ENCODE data around the gene CINP.

Gene CINP

GRCh38 chr14:102362545-102363181, at the start of gene CINP, which contains the start of gene TECPR2:
CINP (minus strand) TSS chr14:102362890; CDS start chr14:102362851, 39 bp downstream.
TECPR2 (plus strand) TSS chr14:102362941; CDS start chr14:102376722, 13,781 bp downstream.
- peak; percentile 91 for DNase-seq (ENCODE audit: low read depth)

- no peak for DNase-seq (ENCODE audit: low read depth)
Measured at GRCh38 chr14:102408724-102409123, 46.0 kb upstream of the CINP start.

GRCh38 chr14:102407258-102407657, 44.6 kb upstream of the CINP start:
- no peak for DNase-seq (ENCODE audit: low read depth)

GRCh38 chr14:102403028-102403427, 40.3 kb upstream of the CINP start:
- no peak for DNase-seq (ENCODE audit: low read depth)

DNA sequence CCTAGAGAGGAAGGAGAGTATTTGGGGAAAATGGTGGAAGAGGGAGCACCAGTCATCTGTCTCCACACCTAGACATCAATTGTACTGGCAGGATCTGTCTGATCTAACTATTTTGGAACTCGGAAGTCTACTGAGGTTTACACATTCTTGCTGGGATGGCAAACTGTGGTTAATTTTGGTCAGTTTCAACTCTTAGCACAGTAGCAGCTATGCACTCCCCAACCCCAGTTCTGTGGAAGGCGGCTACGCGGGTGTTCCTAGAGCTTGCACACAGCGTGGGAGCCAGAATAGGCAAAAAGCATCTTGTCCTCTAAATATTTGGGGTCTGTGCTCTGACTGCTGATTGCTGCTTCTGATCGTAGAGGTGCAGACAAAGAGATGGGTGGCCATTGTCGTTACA, 33.8 kb upstream of the CINP start:
- DNase-seq (ENCODE audit: low read depth), result no peak

GRCh38 chr14:102394717-102395375, 32.2 kb upstream of the CINP start:
- peak; percentile 76 for DNase-seq (ENCODE audit: low read depth)

DNA sequence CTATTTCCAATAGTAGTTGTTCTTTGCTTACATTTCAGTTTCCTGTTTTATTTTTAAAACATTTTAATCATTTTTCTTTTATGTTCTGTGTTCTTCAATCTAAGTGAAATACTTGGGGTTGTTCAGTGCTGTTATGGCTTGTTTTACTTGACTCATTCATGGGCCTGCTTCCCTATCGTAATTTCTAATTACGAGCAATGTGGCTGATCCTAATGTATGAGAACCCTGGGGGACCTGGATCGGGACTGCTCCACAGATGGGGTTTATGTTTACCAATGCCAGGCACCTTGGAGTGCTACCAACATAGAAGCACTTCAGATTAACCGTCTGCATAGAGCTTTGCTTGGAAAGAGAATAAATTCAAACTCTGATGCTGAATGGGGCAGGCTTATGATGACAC, 29.8 kb upstream of the CINP start:
- no peak for DNase-seq (ENCODE audit: low read depth)

DNA sequence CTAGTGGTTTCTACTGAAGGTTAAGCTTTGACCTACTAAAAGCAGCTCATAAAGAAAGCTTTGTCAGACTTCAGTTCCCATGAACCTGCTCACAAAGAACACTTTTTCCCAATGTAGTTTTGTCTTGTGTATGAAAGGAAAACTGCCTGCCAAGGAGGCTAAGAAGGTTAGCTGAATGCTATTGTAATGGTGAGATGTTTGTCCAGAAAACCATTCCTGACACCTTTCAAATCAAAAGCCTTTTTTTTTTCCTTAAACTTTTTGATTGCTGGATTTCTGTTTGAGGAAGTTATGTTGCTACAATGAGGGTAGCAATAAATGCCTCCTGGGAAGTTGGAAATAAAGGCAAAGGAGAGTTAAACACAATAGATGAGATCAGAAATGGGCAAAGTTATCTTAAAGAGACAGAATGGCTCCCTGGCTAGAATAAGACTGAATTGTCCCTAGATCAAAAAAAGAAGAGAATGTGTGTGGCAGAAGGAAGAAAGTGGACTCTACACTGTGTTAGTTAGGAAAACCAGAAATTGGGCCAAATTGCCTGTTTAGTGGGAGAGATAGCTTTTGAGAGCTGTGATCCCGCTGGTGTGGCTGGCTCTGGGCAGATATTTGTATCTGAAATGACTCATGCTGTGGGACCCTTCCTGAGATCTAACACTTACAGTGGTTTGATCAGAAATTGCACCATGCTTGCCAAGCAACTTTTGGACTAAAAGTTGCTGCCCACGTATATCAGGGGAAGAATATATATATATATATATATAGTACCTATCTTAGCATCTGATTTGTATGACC, 27.6 kb upstream of the CINP start:
- no peak for DNase-seq (ENCODE audit: low read depth)

GRCh38 chr14:102389246-102389645, 26.6 kb upstream of the CINP start:
- no peak for DNase-seq (ENCODE audit: low read depth)

- DNase-seq (ENCODE audit: low read depth), result no peak
Measured at GRCh38 chr14:102387086-102387485, 24.4 kb upstream of the CINP start.

- DNase-seq (ENCODE audit: low read depth), result no peak
Measured at GRCh38 chr14:102378830-102379229, 16.1 kb upstream of the CINP start.

DNA sequence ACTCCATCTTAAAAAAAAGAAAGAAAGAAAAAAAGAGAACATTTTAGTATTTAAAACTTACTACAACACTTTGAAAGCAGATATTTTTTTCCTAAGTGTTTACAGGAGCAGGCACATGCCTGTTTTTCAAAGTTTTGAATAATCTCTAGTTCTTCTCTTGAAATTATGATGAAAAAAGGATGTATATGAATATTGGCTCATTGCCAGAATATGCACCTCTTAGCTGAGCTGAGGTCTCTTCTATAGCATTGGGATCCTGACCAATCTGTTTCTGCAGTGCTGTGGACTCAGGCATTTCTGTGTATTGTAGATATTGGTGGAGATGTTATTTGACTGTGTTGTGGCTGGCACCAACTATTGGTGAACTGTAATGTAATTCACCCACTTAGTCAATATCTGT, 15.0 kb upstream of the CINP start:
- no peak for DNase-seq (ENCODE audit: low read depth)

DNA sequence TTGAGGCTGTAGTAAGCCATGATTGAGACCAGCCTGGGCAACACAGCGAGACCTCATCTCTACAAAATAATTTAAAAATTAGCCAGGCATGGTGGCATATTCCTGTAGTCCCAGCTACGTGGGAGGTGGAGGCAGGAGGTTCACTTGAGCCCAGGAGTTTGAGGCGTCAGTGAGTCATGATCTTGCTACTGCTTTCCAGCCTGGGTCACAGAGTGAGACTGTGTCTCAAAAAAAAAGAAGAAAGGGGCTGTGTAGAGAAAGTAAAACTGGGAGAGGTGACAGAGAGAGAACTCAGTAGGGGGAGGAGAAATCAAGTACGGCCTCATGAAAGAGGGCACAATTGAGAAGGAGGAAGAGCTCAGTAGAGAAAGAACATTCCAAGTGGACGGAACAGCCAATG, 12.4 kb upstream of the CINP start:
- no peak for DNase-seq (ENCODE audit: low read depth)

DNA sequence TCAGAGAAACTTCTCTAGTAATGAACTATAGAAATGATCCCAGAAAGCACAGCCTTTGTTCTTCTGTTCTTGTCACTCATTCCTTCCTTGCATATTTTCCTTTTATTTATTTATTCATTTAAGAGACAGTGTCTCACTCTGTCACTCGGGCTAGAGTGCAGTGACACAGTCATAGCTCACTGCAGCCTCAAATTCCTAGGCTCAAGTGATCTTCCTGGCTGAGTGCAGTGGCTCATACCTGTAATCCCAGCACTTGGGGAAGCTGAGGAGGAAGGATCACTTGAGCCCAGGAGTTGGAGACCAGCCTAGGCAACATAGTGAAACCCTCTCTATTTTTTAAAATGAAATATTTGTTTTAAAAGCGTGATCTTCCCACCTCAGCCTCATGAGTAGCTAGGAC, 11.6 kb upstream of the CINP start:
- DNase-seq (ENCODE audit: low read depth), result no peak

- DNase-seq (ENCODE audit: low read depth), result no peak
Measured at GRCh38 chr14:102373110-102373509, 10.4 kb upstream of the CINP start.

GRCh38 chr14:102371361-102371760, 8.7 kb upstream of the CINP start:
- peak; percentile 16 for DNase-seq (ENCODE audit: low read depth)

DNA sequence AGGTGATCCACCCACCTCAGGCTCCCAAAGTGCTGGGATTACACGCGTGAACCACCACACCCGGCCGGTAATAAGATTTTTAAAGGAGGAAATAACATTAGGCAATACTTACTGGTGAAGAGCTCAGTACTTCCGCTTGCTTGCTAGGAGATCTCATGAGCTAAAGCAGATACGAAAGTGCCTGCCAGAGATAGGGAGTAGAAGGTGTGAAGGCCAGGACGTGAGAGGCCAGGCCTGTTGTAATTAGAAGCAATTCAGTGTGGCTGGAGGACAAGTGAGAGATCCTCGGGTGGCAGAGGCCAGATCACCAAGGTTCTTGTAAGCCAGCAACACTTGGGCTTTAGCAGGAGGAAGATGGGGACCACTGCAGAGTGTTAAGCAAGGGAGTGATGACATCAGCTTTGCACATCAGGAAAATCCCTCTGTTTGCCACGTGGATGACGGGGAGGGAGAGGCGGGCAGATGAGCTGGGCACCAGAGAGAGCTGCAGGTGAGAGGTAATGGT, 7.7 kb upstream of the CINP start:
- peak; percentile 79 for DNase-seq (ENCODE audit: low read depth)

GRCh38 chr14:102363182-102363943, 673 bp upstream of the CINP start:
- DNase-seq (ENCODE audit: low read depth), result no peak

- DNase-seq (ENCODE audit: low read depth), result peak; percentile 18
Measured at GRCh38 chr14:102362084-102362483, 606 bp downstream of the CINP start.

DNA sequence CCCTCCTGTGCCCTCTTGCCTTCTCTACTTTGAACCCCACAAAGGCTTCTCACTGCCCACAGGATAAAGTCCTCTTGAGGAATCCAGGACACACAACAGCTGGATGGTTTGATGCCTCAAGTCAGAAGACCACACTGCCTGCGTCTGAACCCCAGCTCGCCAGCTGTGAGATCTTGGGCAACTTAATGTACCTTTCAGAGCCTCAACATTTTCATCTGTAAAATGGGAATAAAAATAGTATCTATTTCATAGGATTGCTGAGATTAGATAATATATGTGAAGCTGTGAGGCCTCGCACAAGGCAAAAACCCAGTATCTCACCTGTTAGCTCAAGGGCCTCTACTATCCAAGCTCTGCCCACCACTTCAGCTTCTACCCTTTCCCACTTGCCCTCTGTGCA, 2.3 kb downstream of the CINP start:
- no peak for DNase-seq (ENCODE audit: low read depth)

GRCh38 chr14:102359341-102359740, 3.3 kb downstream of the CINP start:
- no peak for DNase-seq (ENCODE audit: low read depth)

DNA sequence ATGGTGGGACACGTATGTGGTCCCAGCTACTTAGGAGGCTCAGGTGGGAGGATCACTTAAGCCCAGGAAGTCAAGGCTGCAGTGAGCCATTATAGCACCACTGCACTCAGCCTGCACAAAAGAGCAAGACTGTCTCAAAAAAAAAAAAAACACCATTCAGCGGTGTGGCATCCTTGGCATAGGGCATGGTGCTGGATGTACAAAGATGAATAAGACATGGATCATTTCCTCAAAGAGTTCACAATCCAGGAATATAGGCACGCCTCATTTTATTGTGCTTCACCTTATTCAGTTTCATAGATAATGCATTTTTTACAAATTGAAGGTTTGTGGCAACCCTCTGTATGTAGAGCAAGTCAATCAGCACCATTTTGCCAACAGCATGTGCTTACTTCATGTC, 6.4 kb downstream of the CINP start:
- DNase-seq (ENCODE audit: low read depth), result no peak

All from amniotic epithelial cell (primary cell).